HG03575 (cell line): ENCODE results near the gene CLDN8.

Source experiments
- ATAC-seq: cut with Tn5 transposase; IDR thresholded peaks from one replicate; pipeline ENCODE4 v1.9.1; 2021; ENCODE audit not compliant: unreplicated experiment, insufficient number of reproducible peaks, low FRiP score; ENCODE audit errors: extremely low read depth

CLDN8 gene

GRCh38 chr21:30216041-30216723, at the start of gene CLDN8:
CLDN8 (minus strand) TSS chr21:30216097; CDS start chr21:30215925, 172 bp downstream.
- ATAC-seq, result no peak

DNA sequence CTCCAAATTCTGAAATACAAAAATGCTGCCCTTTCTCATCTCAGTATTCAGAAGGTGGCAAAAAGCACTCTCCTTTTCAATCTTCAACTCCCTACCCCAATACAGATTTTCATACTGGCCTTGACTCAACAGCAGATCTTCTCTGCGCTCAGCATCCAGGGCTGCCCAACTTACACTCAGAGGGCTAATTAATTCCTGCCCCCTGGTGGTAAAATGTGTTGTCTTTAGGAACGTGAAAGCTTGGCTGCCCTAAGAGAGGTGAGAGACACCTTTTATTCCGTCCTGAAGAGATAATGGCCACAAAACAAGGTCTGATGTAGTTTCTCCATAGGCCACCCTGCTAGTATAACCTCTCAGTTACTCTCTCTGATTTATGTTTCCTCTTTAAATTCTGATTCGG, 41.9 kb upstream of the CLDN8 start:
- ATAC-seq, result no peak

GRCh38 chr21:30256100-30256499, 40.2 kb upstream of the CLDN8 start:
- ATAC-seq, result no peak

DNA sequence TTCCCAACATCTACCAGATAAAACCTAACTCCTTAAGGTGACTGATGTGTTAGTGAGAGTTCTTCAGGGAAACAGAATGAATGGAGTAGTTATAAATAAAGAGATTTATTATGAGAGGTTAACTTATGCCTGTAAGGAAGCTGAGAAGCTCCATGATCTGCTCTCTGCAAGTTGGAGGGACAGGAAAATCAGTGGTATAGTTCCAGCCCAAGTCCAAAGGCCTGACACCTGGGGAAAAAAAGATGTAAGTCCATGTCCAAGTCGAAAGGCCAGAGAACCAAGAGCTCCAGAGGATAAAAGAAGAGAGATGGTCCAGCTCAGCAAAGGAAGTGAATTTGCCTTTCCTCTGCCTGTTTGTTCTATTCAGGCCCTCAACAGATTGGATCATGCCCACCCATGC, 39.8 kb upstream of the CLDN8 start:
- no peak for ATAC-seq

DNA sequence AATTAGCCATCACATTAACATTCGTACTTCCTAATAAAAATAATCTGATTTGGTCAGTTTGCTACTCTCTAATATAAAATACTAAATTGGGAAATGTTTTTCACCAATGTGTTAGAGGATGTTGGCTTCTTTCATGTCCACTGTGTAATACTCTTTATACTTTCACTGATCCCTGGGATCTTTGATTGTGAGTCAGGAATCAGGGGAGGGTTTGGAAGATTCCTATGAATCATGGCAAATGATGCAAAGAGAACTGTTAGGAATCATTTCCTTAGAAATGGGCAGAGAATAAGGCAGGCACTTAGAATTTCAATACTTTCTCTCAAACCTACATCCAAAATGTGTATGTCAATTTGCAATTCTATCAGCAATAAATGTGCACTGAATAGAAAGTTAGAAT, 35.9 kb upstream of the CLDN8 start:
- no peak for ATAC-seq

- no peak for ATAC-seq
These were observed 34.0 kb upstream of the CLDN8 start for GRCh38 chr21:30249936-30250335.

DNA sequence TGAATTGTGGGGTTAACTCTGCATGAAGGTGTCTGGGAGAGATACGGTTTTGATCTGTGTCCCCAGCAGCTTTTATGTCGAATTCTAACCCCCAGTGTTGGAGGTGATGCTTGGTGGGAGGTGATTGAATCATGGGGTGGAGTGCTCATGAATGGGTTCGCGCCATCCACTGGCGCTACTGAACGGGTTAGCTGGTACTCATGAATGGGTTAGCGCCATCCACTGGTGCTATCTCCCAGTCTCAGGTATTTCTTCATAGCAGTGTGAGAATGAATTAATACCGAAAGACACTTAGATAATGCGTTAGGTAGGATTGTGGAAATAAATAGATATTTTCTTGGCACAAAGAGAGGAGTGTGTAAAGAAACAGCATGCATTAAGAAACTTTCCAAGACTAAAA, 32.9 kb upstream of the CLDN8 start:
- ATAC-seq, result no peak

DNA sequence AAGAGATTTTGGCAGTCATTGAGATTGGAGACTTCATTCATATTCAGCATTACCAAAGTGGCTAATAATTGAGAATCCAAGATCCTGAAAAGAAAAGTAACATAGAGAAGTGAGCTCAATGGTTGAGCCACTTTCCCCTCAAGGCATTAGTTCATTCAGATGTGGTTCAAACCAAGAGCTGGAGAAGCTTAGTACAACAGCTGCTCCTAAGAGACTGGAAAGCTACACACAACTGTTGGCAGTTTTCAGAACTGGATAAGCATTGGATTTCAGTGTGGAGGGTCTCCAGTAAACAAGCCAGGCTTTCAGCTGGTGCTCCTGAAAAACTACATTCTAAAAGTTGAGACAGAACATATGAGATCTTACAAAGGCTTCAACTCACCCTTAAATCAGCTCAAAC, 29.2 kb upstream of the CLDN8 start:
- ATAC-seq, result no peak

DNA sequence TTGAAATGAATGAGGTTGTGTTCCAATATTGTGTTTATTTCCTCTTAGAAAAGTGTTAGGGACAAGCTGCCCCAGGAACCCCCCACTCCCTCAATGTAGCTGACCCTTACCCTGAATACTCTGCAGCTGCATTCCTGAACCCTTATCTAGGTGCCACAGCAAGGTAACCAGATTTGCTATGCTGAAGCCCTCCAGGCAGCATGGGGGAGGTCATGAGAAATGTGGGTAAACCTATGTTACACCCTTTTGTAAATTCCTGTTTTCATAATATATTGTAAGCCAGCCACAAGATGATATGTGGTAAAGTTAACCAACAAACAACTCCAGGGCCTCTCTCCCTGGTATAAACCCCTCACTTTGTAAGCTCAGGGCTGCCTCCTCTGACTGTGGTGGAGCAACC, 27.8 kb upstream of the CLDN8 start:
- no peak for ATAC-seq

DNA sequence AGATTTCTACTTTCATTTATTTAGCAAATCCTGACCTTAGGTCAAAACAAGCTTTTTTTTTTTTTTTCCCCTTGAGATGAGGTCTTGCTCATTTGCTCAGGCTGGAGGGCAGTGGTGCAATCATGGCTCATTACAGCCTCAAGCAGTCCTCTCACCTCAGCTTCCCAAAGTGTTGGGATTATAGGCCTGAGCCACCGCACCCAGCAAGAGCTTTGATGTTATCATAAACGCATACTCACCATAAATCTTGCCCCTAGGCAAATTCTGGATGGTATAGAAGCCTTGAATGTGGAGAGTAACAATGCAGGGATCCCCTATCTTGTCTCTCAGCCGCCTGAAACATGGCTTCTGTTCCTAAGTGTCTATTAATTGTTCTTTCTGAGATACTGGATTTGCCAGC, 24.8 kb upstream of the CLDN8 start:
- ATAC-seq, result no peak

- ATAC-seq, result no peak
These were observed 22.3 kb upstream of the CLDN8 start for GRCh38 chr21:30238168-30238567.

- no peak for ATAC-seq
These were observed 18.7 kb upstream of the CLDN8 start for GRCh38 chr21:30234643-30235042.

GRCh38 chr21:30234050-30234449, 18.2 kb upstream of the CLDN8 start:
- no peak for ATAC-seq

GRCh38 chr21:30233228-30234020, 17.5 kb upstream of the CLDN8 start:
- ATAC-seq, result no peak

GRCh38 chr21:30232011-30232410, 16.1 kb upstream of the CLDN8 start:
- no peak for ATAC-seq

DNA sequence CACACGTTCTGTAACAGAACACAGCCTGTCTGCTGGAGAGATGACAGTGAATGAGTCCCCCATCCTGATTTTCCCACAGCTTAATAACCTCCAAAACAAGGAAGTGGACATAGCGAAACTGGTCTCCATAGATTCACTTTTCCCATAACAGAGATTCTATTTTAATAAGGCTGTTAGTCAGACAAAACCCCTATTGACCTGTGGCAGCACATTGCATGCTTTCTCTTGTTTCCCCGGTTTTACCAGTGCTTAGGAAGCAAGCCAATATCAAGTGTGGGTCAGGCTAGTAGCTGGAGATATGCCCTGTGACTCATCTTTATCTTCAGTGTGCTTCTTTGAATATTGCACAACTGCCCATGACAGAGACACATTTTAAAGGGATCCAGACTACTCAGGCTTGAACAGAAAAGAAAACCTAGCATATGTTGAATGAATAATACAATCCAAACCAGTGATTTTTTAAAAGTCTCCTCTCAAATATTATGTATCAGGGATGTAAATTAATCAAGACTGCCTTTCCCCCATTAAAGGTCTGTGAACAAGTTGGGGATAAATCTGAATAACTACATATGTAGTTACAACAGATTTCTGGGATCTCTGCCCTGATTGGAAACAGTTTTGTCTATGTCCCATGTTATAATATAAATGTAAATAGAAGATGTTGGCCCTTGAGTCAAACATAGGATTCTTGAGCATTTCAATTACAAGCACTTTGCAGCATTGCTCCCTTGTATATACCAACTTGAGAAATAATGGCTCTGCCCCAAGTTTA, 11.9 kb upstream of the CLDN8 start:
- ATAC-seq, result no peak

- no peak for ATAC-seq
These were observed 11.2 kb upstream of the CLDN8 start for GRCh38 chr21:30227128-30227527.

DNA sequence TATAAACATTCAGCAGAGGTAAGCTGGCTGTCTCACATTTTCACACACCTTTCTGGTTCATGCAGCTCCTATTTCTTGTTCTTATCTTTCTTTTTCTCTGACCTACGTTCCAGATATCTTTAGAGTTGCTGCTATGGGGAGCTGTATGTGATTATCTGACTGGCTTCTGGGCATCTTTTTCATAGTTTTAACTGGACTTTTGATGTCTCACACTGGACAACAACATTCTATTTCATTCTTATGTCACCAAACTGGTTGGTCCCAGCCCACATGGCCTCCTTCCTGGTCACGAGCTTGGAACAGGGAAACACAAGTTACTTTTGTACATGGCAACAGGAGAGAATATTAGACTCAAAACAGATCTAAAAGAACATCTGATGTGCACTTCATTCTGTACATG, 7.7 kb upstream of the CLDN8 start:
- ATAC-seq, result no peak

DNA sequence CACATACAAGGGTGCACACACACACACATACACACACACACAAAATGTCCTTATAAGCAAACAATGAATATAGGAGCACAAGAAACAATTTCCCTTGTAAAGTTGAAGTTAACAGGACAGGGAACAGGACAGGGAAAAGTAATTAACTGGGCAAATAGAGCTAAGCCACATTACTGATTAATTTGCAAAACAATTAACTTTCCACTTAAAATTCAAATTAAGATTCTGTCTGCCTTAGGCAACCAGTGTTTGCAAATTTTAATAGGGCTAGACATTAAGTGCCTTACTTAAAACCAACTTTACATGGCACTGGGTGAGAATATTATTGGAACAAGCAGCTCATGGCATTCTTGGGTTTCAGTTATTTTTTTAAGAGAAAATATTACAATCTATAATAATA, 6.8 kb upstream of the CLDN8 start:
- no peak for ATAC-seq

- no peak for ATAC-seq
These were observed 4.8 kb downstream of the CLDN8 start for GRCh38 chr21:30211071-30211470.
